KMS-11 (cell line): ENCODE data around the gene RALGAPA2.

Experiments
- H2AFZ ChIP-seq: fragments of 200-600 bp; sonication (generic); 2 replicates; pipeline ENCODE4 v1.6.1; 2016; ENCODE audit warnings: antibody characterized with exemption, mixed run types, low read depth
- H3K27ac ChIP-seq: fragments of 200-600 bp; sonication (generic); 2 replicates; pipeline ENCODE4 v1.6.1; 2016; ENCODE audit warnings: mild to moderate bottlenecking, mixed run types
- H3K27me3 ChIP-seq: fragments of 200-600 bp; sonication (generic); 2 replicates; pipeline ENCODE4 v1.6.1; 2017; ENCODE audit warnings: mild to moderate bottlenecking, low read depth, mixed run types, moderate library complexity; ENCODE audit not compliant: insufficient read depth
- H3K36me3 ChIP-seq: fragments of 200-600 bp; sonication (generic); 2 replicates; pipeline ENCODE4 v1.6.1; 2017; ENCODE audit warnings: mild to moderate bottlenecking, mixed run types; ENCODE audit not compliant: insufficient read depth
- H3K4me1 ChIP-seq: fragments of 200-600 bp; sonication (generic); 2 replicates; pipeline ENCODE4 v1.6.1; 2016; ENCODE audit warnings: mild to moderate bottlenecking, low read depth, mixed run types; ENCODE audit not compliant: poor library complexity, severe bottlenecking
- H3K4me2 ChIP-seq: fragments of 200-600 bp; sonication (generic); 2 replicates; pipeline ENCODE4 v1.7.0; 2016; ENCODE audit warnings: mild to moderate bottlenecking, mixed run types
- H3K4me3 ChIP-seq: fragments of 200-600 bp; sonication (generic); IDR thresholded peaks from 2 replicates; pipeline ENCODE4 v1.6.1; 2017; ENCODE audit warnings: low read depth, low read length, mixed read lengths; ENCODE audit not compliant: insufficient read depth
- H3K79me2 ChIP-seq: fragments of 200-600 bp; sonication (generic); 2 replicates; pipeline ENCODE4 v1.6.1; 2016; ENCODE audit warnings: low read depth, mixed run types; ENCODE audit not compliant: insufficient read depth
- H3K9ac ChIP-seq: fragments of 200-600 bp; sonication (generic); 2 replicates; pipeline ENCODE4 v1.6.1; 2016; ENCODE audit warnings: mild to moderate bottlenecking, mixed run types
- H4K20me1 ChIP-seq: fragments of 200-600 bp; sonication (generic); 2 replicates; pipeline ENCODE4 v1.6.1; 2016; ENCODE audit warnings: mild to moderate bottlenecking, mixed run types; ENCODE audit not compliant: insufficient read depth
- TF ChIP-seq, protein P1 (sequence below): fragments of 200-600 bp; sonication (generic); conservative IDR thresholded peaks from 2 replicates; pipeline ENCODE4 v1.6.1; 2017; ENCODE audit warnings: low read depth, mild to moderate bottlenecking, antibody characterized with exemption, low read length, moderate library complexity, mixed read lengths

The RALGAPA2 gene

DNA sequence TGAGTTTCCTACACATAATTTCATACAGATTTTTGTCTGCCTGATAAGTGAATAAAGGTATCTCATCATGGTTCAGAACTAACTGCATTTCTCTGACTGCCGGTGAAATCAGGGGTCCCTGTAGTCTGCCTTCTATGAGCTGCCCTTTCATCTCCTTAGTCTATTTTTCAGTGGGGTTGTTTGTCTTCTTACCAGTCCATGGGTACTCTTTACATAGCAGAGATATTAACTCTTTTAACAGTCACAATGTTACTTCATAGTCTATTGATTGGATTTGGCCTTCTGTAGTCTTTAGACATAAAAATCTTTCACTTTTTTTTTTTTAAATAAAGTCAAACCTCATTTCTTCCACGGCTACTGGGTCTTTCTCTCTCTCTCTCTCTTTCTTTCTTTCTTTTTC lies 79.8 kb downstream of the RALGAPA2 start:
- no peaks in the 10 kb centered on the region for H4K20me1 ChIP-seq
- H3K27ac ChIP-seq, result no peak overlapping the region
- H3K79me2 ChIP-seq, result no peaks in the 10 kb centered on the region
- no peaks in the 10 kb centered on the region for H3K36me3 ChIP-seq
- H3K4me2 ChIP-seq, result no peak overlapping the region
- H3K27me3 ChIP-seq, result no peaks in the 10 kb centered on the region
- no peak overlapping the region for H3K9ac ChIP-seq
- TF ChIP-seq, protein P1, sequence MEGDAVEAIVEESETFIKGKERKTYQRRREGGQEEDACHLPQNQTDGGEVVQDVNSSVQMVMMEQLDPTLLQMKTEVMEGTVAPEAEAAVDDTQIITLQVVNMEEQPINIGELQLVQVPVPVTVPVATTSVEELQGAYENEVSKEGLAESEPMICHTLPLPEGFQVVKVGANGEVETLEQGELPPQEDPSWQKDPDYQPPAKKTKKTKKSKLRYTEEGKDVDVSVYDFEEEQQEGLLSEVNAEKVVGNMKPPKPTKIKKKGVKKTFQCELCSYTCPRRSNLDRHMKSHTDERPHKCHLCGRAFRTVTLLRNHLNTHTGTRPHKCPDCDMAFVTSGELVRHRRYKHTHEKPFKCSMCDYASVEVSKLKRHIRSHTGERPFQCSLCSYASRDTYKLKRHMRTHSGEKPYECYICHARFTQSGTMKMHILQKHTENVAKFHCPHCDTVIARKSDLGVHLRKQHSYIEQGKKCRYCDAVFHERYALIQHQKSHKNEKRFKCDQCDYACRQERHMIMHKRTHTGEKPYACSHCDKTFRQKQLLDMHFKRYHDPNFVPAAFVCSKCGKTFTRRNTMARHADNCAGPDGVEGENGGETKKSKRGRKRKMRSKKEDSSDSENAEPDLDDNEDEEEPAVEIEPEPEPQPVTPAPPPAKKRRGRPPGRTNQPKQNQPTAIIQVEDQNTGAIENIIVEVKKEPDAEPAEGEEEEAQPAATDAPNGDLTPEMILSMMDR, result no peak
- H3K4me3 ChIP-seq, result no peak overlapping the region
- no peak overlapping the region for H2AFZ ChIP-seq
- H3K4me1 ChIP-seq, result no peaks in the 10 kb centered on the region

GRCh38 chr20:20630551-20630950 lies 81.9 kb downstream of the RALGAPA2 start:
- Histone ChIP-seq H3K9ac (no peak overlapping the region), H3K4me3 (no peak overlapping the region), H3K4me2 (no peak overlapping the region), H2AFZ (no peak overlapping the region), H3K79me2 (no peaks in the 10 kb centered on the region), H3K36me3 (no peaks in the 10 kb centered on the region), H4K20me1 (no peaks in the 10 kb centered on the region), H3K4me1 (no peaks in the 10 kb centered on the region), H3K27me3 (no peaks in the 10 kb centered on the region), H3K27ac (no peak overlapping the region)
- TF ChIP-seq, protein P1, result no peak

DNA sequence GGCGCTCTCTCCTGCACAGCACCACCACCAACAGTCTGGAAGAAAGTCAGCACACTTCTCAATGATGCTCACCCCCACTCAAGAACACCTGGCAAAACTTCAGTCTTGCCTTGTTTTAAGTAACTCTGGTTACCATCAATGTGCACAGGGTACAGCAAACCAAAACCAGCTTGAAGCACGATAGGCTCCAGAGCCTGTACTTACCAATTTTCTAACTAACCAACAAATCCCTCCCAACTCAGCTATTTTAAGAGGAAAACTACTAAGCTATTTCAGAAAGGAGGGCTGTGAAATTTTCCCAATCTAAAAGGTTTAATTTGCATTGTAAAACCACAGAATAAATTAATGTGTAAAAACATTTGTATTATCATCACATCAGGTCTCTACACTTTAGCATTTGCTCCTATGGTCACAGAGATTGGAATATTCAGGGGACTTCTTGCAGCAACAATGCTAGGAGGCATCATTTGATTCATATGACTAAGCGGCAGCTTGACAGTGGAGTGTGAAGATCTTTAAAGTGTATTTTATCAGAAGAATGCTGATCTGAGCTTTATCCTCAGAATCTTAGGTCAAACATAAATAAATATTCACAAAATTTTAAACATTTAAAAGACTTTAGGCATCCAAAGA lies 82.8 kb downstream of the RALGAPA2 start:
- Histone ChIP-seq H3K79me2 (no peaks in the 10 kb centered on the region), H3K9ac (no peak overlapping the region), H3K4me2 (no peak overlapping the region), H3K27me3 (no peaks in the 10 kb centered on the region), H3K4me3 (no peak overlapping the region), H4K20me1 (no peaks in the 10 kb centered on the region), H3K36me3 (no peaks in the 10 kb centered on the region), H3K27ac (no peak overlapping the region), H3K4me1 (no peaks in the 10 kb centered on the region), H2AFZ (no peak overlapping the region)
- TF ChIP-seq, protein P1, result no peak

DNA sequence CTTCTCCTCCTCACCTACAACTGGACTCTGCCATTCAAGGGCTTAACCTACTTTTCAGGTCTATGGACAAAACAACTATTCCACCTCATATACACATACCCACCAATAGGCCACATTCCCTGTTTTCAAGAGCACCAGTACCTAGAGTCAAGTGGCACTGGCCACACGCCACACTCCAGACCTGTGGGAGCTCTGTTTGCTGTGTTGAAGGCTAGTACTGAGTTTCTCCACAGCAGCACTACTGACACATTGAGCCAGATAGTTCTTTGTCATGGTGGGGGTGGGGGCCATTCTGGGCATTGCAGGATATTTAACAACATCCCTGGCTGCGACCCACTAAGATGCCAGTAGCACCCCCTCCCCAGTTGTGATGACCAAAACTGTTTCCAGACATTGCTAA lies 84.1 kb downstream of the RALGAPA2 start:
- TF ChIP-seq, protein P1, result no peak
- Histone ChIP-seq H3K36me3 (no peaks in the 10 kb centered on the region), H3K4me3 (no peak overlapping the region), H4K20me1 (no peaks in the 10 kb centered on the region), H3K79me2 (no peaks in the 10 kb centered on the region), H3K27me3 (no peaks in the 10 kb centered on the region), H3K9ac (no peak overlapping the region), H3K4me1 (no peaks in the 10 kb centered on the region), H3K27ac (no peak overlapping the region), H3K4me2 (no peak overlapping the region), H2AFZ (no peak overlapping the region)
